KG1 (cell line): ENCODE results near the gene CFAP74.
"Not testable (repeated sequence)": the region's sequence is repeated elsewhere in the genome, so short reads cannot be mapped to it uniquely, and the experiment has no call there.

Experiments
- DNase-seq: peaks from one replicate; lab custom pipeline; 2025; lab: John Stamatoyannopoulos, UW

Gene CFAP74

DNA sequence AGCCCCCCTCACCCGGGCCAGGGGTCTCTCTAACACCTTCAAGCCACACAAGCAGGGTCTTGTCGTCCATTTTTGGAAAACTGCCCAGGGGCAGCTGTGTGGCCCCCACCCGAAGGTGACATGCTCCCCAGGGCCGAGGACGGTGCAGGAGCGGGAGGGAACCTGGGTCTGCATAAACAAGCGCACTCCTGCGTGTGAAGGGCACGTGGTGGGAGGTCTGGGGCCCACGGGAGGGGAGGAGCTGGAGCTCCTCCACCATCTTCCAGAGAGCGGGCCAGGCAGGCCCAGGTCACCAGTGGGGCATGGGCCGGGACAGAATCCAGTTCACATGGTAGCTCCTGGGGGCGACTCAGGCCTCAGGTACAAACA lies 16.5 kb downstream of the CFAP74 start:
- no peak for DNase-seq

DNA sequence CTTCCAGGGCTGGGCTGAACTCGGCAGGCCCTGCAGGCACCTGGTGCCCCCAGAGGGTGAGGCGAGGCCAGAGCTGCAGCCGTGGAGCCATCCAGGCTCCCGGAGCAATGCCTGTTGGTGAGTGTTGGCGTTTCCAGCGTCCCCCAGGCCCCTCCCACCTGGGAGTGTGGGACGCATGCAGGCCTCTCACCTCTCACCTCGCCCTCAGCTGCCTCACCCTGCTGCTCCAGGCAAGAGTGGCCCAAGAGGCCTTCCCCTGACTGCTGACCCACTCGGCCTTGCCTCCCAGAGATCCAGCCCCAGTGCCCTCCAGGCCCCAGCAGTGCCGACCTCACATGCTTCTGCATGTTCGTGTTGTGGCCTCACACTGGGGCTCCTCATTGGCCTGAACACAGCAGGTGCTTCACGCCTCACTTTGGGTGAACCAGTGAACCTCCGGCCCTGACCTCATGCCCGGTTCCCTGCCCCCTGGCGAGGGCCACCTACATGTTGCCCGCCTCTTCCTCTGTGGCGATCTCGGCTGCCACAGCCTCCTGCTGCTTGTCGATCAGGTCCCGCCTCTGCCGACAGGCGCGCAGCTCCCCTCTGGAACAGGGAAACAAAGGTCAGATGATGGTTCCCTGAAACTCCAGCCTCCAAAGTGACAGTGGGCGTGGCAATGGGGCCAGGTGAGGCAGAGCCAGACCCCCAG lies 17.0 kb downstream of the CFAP74 start:
- no peak for DNase-seq

DNA sequence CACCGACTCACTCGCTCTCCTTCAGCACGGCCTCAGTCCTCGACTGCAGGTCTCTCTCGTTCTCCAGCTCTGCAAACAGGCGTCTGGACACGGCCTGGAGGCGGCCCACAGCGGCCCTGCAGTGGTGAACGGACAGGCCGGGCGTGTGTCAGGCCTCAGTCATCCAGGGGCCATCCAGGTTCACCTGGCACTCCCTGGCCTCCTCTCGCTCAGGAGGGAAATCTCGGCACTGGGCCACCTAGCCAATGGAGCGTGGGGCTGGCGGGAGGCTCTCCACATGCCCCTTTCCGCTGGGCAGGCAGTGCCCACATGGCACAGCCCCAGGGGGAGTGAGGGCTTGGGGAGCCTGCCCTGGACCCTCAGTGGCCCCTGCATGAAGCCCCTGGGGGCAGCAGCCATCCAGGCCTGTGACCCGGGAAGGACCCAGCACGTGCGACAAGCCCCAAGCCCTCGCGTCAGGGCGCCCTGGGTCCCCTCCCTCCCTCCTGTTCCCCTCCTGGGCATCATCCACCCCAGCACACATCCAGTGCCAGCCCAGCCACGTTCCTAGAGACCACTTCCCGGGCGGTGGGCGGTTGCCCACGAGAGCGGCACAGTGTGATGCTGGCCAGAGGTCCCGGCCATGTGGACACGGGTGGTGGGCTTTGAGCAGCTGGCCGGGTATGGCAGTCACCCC lies 18.1 kb downstream of the CFAP74 start:
- DNase-seq = no peak

DNA sequence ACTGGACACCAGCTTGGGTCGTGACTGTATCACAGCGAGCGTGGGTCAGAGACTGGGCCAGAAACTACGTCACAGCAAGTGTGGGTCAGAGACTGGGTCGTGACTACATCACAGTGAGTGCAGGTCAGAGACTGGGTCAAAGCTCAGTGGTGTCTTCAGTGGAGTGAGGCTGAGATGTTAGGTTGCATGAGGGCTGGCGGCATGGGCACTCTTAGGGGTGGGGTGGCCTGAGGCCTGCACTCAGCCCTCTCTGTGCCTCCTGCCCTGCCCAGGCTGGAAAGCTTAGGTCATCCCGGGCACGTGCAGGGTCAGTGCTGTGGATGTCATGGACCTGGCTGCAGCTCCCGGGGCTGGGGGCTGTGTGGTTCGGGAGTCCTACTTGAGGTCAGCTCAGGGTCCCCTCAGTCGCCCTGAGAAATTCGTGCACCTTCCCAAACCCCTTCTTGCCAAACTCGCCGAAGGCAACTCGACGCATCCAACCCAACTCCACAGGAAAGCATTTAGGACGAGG lies 19.0 kb downstream of the CFAP74 start:
- DNase-seq = no peak

DNA sequence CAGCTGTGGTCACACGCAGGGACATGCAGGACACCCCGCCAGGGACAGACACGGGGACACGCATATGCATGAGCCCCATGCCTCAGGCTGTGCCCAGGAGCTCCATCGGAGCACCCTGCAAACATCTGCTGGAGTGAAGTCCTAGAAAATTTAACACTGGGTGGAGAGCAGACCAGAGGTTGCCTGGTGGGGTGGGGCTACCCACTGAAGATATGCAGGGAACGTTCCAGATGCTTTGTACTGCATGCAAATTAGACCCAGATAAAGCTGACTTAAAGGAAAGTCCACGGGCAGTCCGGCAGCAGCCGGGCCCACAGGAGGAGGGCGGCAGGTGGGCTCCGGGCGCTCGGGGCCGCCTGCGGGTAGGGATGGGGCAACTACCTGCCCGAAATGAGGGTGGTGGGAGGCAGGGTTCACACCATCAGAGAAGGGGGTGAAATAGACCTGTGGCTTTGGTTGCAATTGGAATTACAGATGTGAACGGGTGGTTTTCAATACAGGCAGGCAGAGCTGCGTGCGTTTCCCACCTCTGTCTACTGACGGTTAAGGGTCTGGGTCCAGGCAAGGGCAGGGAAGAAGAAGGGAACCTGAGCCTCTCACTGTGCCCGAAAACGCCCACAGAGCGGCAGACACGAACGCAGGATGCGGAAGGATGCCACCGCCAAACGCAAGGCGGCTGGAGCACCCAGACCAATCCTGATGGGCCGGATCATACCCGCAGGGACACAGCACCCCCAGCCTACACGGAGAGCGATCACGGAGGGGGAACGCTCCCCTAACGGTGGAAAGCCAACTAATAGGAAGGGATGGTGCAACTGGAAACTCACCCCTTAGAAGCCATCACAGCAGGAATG lies 21.0 kb downstream of the CFAP74 start:
- DNase-seq = no peak

DNA sequence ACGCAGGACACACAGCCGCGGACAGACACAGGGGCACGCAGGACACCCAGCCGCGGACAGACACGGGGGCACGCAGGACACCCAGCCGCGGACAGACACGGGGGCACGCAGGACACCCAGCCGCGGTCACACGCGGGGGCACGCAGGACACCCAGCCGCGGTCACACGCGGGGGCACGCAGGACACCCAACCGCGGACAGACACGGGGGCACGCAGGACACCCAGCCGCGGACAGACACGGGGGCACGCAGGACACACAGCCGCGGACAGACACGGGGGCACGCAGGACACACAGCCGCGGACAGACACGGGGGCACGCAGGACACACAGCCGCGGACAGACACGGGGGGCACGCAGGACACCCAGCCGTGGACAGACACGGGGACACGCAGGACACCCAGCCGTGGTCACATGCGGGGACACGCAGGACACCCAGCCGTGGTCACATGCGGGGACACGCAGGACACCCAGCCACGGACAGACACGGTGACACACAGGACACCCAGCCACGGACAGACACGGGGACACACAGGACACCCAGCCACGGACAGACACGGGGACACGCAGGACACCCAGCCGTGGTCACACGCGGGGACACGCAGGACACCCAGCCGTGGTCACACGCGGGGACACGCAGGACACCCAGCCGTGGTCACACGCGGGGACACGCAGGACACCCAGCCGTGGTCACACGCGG lies 21.8 kb downstream of the CFAP74 start:
- DNase-seq = not testable (repeated sequence)

DNA sequence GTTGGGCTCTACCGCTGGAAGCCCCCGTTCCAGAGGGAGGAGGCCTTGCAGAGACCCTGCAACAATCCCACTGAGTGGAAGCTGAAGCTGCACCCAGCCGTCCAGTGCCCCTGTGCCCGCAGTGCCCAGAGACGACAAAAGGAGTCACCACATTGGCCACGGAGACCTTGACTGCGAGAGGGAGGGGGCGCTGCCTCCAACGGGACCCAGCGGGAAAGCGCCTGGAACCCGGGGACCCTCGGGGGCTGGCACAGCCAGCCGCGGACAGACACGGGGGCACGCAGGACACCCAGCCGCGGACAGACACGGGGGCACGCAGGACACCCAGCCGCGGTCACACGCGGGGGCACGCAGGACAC lies 22.5 kb downstream of the CFAP74 start:
- no peak for DNase-seq

DNA sequence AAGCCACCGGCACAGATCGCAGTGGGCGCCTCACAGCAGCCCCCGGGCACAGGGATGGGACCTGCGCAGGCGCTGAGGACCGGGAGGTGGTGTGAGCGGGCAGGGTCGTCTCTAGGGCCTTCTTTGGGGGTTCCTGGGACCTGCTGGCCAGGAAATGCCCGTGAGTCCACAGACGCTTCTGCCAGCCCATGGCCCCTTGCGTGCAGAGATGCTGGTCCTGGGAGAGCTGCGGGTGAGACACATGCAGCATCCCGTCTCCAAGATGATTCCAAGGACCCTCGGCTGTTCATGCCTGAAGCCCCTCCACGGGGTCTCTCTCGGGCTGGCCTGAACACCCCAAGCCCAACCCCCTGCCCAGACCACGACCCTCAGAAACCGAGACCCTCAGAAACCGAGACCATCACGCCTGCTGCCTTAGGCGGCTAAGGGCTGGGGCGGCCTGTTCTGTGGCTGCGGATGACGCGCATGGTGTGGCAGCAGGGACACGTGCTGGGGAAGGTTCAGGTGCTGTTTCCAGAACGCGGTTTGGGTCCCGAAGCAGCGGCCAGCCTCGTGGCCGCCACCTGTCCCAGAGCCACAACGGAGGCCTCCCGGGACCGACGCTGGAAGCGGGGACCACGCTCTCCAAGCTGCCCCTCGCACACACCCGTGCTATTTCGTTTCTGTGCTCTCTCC lies 23.0 kb downstream of the CFAP74 start:
- DNase-seq = no peak

DNA sequence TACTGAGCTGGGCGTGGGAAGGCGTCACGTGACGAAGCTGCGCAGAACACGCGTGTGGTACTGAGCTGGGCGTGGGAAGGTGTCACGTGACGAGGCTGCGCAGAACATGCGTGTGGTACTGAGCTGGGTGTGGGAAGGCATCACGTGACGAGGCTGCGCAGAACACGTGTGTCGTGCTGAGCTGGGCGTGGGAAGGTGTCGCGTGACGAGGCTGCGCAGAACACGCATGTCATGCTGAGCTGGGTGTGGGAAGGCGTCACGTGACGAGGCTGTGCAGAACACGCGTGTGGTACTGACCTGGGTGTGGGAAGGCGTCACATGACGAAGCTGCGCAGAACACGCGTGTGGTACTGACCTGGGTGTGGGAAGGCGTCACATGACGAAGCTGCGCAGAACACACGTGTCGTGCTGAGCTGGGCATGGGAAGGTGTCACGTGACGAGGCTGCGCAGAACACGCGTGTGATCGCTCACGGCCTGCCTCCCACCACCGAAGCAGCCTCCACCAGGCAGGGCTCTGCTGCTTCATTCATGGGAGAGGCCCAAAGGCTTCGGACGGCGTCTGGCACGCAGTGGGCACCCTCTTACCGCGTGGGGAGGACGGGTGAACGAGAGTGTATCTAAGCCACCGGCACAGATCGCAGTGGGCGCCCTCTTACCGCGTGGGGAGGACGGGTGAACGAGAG lies 24.0 kb downstream of the CFAP74 start:
- no peak for DNase-seq

DNA sequence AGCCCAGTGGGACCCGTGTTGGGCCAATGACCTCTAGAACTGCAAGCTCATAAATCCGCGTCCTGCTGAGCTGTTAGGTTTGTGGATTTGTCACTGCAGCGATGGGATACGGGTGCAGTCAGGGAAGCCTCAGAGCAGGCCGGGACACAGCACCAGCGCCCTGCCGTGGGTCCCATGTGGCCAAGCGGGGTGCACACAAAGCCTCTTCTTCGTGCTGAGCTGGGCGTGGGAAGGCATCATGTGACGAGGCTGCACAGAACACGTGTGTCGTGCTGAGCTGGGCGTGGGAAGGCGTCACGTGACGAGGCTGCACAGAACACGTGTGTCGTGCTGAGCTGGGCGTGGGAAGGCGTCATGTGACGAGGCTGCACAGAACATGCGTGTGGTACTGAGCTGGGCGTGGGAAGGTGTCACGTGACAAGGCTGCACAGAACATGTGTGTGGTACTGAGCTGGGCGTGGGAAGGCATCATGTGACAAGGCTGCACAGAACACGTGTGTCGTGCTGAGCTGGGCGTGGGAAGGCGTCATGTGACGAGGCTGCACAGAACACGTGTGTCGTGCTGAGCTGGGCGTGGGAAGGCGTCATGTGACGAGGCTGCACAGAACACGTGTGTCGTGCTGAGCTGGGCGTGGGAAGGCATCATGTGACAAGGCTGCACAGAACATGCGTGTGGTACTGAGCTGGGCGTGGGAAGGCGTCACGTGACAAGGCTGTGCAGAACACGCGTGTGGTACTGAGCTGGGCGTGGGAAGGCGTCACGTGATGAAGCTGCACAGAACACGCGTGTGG lies 24.7 kb downstream of the CFAP74 start:
- not testable (repeated sequence) for DNase-seq

DNA sequence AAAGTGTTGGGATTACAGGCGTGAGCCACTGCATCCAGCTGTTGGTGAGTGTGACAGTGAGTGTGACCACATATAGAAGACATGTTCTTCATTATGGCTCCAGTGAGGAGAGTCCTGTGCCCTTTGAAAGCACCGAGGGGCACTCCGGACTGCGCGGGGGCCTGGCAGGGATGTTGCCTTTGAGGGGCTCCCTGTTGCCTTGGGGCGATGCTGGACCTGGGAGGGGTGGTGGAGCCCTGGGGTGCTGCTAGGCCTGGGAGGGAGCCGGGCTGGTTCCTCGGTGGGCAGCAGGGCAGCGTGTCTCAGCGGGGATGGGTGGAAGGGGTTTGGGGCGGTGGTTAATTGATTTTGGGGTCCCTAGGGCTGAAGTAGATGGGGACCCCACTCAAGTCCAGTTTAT lies 25.5 kb downstream of the CFAP74 start:
- no peak for DNase-seq

DNA sequence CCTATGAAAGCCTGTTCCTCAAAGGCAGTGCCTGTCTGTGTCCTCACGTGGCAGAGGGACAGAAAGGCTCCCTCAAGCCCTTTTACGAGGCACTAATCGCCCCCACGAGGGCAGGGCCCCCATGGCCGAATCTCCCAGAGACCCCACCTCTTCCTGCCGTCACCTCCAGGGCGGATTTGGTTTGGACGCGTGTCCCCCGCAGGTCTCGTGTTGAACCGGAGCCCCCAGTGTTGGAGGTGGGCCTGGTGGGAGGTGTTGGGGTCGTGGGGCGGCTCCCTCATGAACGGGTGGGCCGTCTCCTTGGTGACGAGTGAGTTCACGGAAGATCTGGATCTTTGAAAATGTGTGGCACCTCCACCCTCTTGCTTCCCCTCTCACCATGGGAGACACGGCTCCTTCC lies 27.6 kb downstream of the CFAP74 start:
- DNase-seq = no peak

DNA sequence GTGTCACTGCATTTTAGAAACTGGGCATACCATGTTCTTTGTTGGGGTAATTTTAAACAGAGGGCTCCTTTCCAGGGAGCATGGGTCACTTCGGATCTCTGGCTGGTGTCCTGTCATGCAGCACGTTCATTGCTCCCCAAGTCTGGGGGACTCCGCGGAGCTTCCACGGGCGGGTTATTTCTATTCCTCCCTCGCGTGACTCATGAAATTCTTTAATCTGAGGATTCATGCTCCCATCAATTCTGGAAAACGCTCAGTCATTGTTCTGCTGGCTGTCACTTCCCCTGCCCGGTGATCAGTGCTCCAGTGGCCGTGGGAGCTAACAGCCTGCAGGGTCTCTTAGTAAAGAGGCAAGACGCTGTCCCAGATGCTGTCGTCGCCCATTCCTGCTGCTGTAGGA lies 28.1 kb downstream of the CFAP74 start:
- no peak for DNase-seq

DNA sequence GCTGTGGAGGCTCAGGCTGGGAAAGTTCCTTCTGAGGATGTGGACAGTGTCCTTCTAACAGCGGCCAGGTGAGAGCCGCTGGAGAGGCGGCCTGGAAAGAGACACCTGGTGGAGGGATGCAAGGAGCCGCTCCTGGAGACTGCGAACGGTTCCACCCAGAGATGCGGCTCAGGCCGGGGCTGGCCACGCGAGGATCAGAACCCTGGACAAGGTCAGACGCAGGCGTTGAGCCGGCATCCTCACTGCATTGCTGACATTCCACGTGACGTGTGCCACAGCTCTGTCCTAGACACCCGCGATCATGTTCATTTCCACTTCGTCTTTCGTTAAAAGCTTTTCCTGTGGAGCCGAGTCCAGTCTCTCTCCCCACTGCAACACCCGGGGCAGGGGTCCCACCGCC lies 28.8 kb downstream of the CFAP74 start:
- no peak for DNase-seq

DNA sequence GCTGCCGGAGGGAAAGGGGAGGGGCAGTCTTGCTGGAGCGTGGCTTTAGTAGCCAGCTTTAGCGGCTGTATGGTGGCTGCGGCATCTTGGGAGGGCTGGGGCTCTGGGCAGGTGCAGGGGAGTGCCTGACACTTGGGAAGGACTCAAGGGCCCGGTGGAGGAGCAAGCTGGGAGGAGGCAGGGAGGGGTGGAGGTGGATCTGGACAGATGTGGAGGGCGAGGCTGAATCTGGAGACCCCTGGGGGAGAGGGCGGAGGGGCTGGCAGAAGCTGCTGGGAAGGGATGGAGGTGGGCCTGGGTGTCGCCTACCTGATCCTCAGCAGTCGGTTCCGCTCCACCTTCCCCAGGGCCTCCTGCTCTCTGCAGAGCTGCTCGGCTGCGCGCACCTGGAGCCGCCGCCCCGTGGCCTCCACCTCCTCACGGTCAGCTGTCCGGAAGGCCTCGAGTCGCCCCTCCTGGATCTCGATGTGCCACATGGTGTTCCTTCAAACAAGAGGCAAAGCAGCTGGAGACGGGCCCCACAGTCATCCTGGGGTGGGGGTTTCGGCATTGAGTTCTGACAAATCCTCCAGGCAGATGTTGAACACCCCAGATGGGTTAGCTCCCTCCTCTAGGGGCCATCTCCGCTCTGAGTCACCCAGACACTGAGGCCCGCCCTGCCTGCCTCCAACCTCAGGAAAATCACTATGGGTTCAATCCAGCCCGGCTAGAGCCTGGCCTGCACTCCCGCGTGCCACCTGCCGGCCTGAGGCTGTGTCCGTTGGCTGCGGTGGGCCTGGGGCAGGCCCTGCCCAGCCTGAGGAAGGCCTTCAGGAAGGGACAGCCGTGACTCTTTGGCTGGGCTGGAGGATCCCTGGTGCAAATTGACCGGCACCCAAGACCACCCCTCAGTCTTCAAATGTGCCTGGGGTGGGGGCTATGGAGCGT lies 29.6 kb downstream of the CFAP74 start:
- no peak for DNase-seq

DNA sequence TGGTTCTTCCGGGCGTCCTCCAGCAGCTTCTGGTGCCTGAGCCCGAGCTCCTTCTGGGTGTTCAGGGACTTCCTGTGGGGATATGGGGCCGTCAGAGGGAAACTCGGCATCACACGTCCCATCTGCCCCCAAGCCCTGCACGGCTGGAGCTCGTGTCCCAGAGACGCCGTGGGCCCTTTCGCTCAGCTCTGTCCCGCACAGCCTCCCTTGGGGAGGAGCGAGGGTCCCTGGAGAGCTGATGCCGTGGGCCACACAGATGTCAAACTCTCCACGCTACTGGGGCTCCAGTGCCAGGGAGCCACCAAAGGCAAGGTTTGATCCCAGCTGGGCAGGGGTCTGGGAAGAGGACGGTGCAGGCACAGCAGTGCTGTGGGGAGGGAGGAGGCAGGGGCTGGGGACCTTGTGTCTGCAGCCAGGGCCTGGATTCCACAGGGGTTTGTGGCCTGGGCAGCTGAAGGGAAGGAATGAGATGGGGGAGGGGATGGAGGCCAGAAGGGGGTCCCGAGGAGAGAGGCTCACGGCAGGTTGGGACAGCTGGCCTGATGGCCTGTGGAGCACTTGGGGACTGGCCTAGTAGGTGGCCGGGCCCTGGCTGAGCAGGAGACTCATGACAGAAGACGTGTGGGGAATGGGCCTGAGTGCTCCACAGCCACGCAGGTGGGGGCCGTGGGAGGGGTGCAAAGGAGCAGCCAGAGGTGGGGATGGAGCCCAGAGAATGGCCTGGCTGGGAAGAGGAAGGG lies 30.4 kb downstream of the CFAP74 start:
- no peak for DNase-seq

DNA sequence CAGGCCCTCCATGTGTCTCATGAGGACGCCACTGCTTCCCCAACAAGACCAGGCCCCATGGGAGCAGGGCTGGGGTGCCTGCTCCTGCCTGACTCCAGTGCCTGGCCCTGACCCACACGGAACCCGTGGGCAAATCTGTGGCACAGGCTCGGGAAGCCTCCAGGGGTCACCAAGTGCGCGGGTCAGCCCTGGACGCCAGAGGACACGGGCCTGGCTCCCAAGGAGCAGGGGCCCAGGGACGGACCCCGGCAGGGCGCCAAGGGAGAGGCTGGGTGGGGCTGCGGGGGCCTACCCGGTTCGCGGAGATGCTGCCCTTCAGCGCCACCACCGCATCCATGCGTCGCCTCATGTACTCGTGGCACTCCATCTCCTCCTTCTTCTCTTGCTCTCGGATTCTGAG lies 31.9 kb downstream of the CFAP74 start:
- no peak for DNase-seq

DNA sequence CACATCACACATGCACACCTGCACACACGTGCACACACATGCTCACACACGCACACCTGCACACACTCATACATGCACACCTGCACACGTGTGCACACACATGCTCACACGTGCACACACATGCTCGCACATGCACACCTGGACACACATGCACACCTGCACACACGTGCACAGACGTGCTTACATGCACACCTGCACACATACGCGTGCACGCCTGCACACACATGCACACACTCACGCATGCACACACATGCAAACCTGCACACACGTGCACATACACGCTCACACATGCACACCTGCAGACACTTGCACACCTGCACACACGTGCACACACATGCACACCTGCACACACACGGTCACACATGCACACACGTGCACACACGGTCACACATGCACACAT lies 32.6 kb downstream of the CFAP74 start:
- DNase-seq = no peak
